GM21619 (cell line): Measurements from ENCODE around the gene DNAAF1.
A peak's percentile ranks its signal among the peaks of the same experiment; 100 is the strongest.
"Not testable (repeated sequence)": the region's sequence is repeated elsewhere in the genome, so short reads cannot be mapped to it uniquely, and the experiment has no call there.

Experiments used
- ATAC-seq: cut with Tn5 transposase; IDR thresholded peaks from one replicate; pipeline ENCODE4 v1.9.1; 2021; ENCODE audit not compliant: unreplicated experiment

Gene DNAAF1

DNA sequence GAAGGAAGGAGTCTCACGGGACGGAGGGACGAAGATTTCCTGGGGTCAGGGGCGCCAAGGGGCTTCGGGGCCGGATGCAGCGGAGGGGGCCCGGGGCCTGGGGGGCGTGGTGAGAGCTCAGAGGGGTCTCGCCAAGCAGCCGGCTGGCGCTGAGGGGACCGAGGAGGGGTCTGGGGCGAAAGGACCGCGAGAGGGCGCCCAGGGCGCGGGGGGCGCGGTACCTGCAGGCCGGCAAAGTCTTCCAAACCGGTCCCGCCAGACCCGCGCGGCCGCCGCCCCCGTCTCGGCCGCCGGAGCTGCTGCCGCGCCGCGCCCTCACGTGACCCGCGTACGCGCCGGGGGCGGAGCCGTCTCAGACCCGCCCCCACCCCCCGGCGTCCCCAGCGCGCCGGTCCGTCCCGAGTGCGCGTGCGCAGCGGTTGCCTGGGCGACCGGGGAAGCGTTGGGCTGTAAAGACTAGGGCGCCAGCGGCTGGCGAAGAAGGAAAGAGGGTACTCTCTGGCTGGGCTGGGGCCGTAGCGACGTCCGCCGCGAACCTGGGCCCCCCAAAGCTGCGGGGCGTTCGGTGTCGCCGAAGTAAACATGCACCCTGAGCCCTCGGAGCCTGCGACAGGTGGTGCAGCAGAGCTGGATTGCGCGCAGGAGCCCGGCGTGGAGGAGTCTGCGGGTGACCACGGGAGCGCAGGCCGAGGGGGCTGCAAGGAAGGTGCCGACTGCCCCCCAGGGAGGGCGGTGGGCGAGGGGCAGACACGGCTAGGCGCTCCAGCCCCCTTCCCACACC, at the start of gene DNAAF1, which contains the start of gene HSDL1:
Gene DNAAF1 (plus strand): TSS at position 450 of the 781 bp plus-strand sequence. CDS start 133 bp downstream, at position 583.
Gene HSDL1 (minus strand): TSS at position 319 of the 781 bp plus-strand sequence. CDS start 13,856 bp downstream, outside the sequence.
- ATAC-seq = peak; percentile 78

DNA sequence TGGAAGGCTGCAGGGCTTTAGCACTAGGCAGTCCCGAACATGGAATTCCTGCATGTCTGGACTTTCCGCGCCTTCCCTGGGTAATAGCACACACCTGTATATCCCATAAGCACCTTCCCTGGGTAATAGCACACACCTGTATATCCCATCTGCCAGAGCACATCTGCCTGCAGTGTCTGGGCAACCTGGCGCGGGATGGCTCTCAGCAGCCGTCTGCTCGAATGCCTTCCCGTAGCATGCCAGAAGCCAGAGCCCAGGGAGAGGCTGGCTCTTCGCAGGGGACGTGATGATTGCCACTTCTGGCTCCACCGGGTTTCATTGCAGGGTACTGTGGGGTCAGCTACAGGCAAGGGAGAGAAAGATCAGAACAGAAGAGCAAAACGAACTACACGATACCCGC, 49.6 kb upstream of the DNAAF1 start:
- no peak for ATAC-seq

DNA sequence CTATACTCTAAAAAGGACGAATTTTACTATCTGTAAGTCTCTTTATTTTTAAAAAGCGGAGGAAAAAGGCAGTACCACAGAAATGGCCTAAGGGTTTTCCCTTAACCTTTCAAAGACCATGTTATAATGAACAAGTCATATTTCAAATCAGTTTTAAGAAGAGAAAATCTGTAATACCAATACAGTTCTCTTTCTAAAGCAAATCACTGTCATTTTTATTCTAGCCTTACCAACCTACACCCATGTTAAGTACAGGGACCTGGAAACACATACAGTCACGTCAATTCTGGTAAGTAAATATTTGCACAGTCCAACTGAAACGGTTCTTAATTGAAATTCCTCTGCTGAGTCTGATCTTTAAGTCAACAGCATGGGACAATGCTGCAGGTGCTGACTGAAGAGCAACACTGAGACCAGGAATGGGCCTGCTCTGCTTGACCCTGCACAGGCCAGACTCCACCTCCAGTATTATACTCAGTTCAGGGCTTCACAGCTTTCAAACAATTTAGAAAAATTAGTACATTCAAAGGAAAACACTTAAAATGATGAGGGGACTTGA, 48.6 kb upstream of the DNAAF1 start:
- no peak for ATAC-seq

- ATAC-seq = no peak
Measured at GRCh38 chr16:84098939-84099338, 46.2 kb upstream of the DNAAF1 start.

- no peak for ATAC-seq
Measured at GRCh38 chr16:84103678-84104077, 41.4 kb upstream of the DNAAF1 start.

DNA sequence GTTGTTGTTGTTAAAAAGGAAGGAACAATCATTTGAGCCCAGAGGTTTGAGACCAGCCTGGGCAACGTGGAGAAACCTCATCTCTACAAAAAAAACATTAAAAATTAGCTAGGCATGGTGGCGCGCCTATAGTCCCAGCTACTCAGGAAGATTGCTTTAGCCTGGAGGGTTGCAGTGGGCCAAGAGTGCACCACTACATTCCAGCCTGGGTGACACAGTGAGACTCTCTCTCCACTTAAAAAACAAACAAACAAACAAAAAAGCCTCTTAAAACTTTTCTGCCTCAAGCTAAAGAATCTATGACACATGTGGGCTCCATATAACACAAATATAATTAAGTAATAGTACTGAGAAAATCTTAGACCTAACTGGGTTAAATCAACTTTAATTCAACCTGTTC, 40.9 kb upstream of the DNAAF1 start:
- no peak for ATAC-seq

DNA sequence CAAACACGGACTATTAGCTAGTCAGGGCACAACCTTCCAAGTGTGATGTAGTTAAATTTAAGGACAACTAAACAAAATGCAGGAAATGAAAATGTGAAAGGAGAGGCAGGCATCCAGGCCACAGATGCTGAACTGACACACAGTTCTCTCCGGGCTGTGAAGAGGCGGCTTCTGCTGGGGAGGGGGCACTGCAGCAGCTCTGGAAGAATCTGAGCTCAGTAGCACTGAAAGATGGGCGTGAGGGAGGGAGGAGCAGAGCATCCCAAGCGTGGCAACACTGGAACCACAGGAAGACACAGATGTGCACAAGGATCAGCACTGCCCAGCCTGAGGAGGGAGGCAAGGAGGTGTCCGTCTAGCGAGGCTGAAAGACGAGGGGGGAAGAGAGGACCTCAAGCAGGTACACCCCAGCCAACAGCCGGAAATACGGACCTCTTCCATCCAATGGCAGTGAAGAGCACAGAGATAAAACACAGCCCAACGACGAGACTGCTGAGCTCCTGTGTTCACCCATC, 39.8 kb upstream of the DNAAF1 start:
- no peak for ATAC-seq

DNA sequence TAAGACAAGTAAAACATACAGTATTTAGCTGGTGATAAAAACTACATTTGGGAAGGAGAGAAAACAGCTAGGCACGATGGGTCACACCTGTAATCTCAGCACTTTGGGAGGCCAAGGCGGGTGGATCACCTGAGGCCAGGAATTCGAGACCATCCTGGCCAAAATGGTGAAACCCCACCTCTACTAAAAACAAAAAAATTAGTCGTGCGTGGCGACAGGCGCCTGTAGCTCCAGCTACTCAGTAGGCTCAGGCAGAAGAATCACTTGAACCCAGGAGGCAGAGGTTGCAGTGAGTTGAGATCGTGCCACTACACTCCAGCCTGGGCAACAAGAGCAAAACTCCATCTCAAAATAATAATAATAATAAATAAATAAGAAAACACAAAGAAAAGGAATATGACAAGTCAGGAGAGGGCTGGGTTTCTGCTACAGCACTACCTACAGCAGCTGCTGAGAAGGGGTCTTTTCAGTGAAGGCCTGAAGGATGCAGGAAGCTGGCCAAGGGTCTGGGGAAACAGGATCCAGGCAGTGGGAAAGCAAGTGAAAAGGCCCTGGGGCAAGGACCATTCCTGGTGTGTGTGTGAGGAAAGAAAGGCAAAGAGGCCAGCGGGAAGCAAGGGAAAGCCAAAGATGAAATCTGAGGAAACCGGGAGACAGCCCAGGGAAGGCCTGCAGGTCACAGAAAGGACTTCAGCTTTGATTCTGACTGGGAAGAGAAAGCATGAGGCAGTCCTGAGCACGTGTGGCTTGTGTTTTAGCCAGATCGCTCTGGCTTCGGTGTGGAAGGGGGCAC, 39.0 kb upstream of the DNAAF1 start:
- no peak for ATAC-seq

GRCh38 chr16:84107921-84108320, 37.2 kb upstream of the DNAAF1 start:
- no peak for ATAC-seq

GRCh38 chr16:84109598-84110335, 35.3 kb upstream of the DNAAF1 start:
- no peak for ATAC-seq

GRCh38 chr16:84110527-84110926, 34.6 kb upstream of the DNAAF1 start:
- no peak for ATAC-seq

- ATAC-seq = no peak
Measured at GRCh38 chr16:84111525-84111924, 33.6 kb upstream of the DNAAF1 start.

DNA sequence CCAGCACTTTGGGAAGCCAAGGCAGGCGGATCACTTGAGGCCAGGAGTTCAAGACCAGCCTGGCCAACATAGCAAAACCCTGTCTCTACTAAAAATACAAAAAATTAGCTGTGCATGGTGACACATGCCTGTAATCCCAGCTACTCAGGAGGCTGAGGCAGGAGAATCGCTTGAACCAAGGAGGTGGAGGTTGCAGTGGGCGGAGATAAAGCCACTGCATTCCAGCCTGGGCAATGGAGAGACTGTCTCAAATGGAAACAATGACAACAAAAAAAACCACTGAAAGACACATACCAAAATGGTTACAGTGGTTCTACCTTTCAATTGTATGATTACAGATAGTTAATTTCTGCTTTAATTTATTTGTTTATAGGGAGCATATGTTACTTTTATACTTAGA, 33.2 kb upstream of the DNAAF1 start:
- not testable (repeated sequence) for ATAC-seq

GRCh38 chr16:84115919-84116719, 29.0 kb upstream of the DNAAF1 start:
- ATAC-seq = peak; percentile 34

DNA sequence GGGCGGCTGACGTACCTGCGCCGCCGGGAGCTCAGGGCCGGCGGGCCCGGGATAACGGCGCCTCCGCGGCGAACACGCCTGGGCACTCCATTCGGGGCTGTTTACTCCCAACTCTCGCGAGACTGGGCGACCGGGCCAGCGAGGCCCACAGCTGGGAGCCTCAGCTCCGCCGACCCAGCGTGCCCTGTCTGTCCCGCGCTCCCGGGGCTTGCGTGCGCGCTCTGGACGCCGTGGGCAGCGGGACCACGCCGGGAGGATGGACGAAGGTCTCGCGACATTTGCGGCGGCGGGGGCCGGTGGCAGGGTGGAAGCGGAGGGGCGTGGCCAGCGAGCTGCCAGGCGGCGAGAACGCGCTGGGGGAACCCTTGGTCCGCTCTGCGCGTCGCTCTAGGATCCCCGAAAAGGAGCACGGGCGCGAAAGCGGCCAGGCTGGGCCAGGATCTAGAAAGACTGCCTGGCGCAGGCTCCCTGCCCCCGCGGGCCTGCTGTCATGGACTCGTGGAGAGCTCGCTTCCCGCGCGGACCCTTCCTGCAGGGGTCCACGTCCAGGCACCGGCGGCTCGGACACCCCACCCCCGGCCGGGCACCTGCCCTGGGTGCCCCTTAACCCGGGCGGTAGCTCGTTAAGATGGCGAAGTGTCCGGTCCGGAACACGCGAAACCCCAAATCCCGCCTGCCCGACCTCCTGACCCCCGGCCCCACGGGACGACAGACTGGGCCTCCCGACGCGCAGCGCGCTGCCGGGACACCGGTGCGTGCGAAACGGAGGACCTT, 28.2 kb upstream of the DNAAF1 start, which contains the start of gene MBTPS1:
Gene MBTPS1 (minus strand): TSS at position 223 of the 774 bp plus-strand sequence. CDS start 15,159 bp downstream, outside the sequence.
- peak; percentile 87 for ATAC-seq

DNA sequence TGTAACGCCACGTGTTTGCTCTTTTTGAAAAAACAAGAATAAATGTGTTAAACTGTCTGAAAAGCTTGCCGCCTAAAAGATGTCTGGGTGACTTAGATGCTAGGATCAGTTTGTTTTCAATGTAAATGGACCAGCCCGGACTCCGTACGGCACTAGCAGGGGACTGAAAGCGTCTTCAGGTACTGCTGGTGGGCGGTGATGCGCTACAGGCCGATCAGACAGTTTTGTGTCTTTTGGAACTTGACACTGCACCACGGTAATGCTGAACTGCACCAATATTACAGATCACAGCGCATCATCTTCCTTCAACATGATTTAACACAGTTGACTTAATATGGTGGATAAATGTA, 27.6 kb upstream of the DNAAF1 start:
- ATAC-seq = no peak

DNA sequence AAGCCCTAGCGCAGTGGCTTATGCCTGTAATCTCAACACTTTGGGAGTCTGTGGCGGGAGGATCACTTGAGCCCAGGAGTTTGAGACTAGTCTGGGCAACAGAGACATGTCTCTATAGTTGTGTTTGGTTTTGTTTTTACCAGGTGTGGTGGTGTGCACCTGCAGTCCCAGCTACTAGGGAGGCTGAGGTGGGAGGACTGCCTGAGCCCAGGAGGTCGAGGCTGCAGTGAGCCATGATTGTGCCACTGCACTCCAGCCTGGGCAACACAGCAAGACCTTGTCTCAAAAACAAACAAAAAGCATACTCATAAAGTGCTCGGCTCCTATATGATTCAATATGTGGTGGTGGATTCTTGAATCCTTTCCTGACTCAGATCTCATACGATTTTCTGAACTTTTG, 26.8 kb upstream of the DNAAF1 start:
- ATAC-seq = not testable (repeated sequence)

- no peak for ATAC-seq
Measured at GRCh38 chr16:84119368-84119767, 25.7 kb upstream of the DNAAF1 start.

DNA sequence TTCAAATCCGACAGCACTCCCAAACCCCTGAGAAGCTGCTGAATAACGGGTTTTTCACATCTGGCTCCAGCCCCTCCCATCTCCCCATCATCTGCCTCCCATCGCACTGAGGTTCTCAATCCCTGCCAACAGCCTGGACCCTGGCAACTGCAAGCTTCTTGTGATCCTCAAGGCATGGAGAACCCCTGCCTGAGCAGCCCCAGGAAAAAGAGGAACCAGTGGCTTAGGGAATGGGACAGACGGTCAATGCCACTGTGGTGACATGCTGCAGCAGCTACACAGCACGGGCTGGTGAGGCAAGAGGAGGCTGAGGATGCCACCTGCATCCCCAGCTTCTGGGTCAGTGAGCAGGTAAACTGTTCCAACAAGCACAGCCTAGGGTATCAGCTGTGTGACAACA, 25.1 kb upstream of the DNAAF1 start:
- ATAC-seq = no peak
